Left ventricle myocardium superior (tissue), 1 donor: Measurements from ENCODE around the gene CALD1. TPM values are rescaled to one million over a fixed set of nuclear protein-coding genes. Genes with fewer than 3 reads are reported as not detected.

Experiments used
- ATAC-seq: fragments of 200-7000 bp; cut with Tn5 transposase; one replicate; pipeline ENCODE4 v1.9.1; 2020; ENCODE audit warnings: mild to moderate bottlenecking, moderate library complexity
- DNase-seq: peaks from one replicate; pipeline ENCODE4 v3.0.0-alpha.2; 2020
- intact Hi-C: fragments of 100-400 bp; cut with micrococcal nuclease; formaldehyde crosslinking; loops from one replicate; pipeline ENCODE4 v1.11.0; 2022
- total RNA-seq: library from RNA; stranded (reverse); fragmentation: NEBNext Ultra II Directional; extraction: Animal tissue kit (Norgen Biotek cat#: 25700); gene quantifications from one replicate; pipeline ENCODE4 v1.2.1, GENCODE V29; 2021
- donor health status: DM: no; HTN: yes; CAD: no; lungs with severe emphysema.

CALD1 gene
- total RNA-seq, 1 donor from 2014 or later = 118 TPM

DNA sequence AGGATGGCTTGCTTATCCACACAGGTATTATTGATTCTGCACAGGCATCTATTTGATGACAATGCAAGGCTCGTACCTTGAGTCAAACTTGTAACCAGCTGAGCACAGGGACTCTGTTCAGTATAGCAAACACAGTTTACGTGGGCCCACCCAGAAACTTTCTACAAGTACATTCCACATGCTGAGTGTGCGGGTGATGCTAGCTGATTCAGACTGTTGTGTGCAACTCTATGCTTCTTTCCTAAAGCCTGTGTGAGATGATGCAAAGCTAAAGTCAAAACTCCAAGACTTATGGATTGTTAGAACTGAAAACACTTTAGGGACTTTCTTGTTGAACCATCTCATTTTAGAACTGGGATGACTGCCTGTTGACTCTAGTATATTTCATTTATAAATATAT, 21.5 kb upstream of the CALD1 start:
- intact Hi-C loops = loop anchor here (2.0 kb wide), 1 partner anchor 77 kb away; no protein-coding TSS in a partner anchor
- DNase-seq (no peak), ATAC-seq (no peak)

DNA sequence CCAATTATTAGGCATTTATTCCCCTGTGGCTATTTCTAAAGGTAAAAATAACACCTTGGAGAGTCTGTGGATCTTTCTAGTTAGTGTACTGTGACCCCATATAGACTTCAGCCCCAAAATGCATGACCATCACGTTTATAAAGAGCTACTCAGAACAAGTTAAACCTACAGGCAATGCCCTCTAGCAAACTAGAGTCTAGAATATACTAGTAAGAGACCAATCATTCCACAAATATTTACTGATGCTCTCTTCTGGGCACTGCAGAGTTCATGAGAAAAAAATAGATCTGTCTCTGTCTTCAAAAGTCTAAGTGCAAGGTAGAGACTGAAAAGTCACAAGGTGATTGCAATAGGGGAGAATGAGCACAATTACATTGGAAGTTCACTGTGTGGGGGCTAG, 20.5 kb upstream of the CALD1 start:
- DNase-seq (no peak), ATAC-seq (no peak)
- intact Hi-C loops = no loop called here

DNA sequence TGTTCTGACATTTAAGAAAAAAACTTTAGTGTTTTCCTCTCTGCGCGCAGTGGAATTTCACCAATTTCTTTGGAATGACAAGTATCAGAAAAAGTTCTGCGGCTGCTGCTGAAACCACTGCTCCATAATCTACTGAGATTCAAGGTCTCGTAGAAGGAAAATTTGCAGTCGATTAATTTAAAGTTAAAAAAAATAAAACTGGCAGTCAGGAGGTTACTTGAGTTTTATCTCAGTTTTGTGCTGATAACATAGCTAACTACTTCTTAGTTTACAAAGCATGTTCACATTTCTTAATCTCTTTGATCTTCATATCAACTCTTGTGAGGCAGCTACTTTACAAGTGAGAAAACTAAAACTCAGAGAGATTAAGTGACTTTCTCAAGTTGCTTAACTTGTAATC, 18.2 kb upstream of the CALD1 start:
- ATAC-seq (no peak), DNase-seq (no peak)
- intact Hi-C loops = no loop called here

DNA sequence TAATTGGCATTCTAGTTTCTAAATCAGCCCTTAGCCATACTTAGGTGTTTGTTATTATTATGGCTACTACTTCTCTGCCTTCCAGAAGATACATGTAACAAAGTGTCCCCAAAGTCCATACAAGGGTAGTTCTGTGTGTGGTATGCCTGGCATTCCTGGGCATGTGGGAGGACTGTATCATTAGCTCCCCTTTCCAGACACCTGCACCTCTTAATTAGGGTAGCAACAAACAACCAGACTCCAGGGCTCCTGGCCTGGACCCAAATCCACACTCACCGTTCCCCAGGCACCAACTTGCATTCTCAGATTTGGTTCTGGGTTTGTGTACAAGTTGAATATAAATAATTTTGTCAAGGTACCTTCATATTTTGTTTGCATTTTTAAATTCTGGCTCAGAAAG, 15.5 kb upstream of the CALD1 start:
- peak; percentile 48 for DNase-seq
- ATAC-seq = peak; percentile 72
- intact Hi-C loops = no loop called here

DNA sequence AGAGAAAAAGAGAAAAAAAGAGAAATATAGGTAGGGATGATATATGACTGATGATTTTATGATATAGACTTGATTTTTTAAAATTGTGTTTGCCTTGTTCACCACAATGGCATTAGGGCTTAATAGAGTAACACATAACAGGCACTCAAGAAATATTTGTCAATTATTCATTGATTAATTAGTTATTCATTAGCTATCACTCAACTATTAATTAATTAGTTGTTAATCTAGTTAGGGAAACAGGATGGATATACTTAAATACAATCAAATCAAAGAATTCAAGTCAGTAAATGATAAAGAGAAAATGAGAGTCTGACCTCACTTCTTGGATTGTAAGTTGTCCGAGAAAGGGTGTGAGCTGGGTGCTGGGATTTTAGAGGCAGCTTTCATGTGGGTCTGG, 15.1 kb upstream of the CALD1 start:
- intact Hi-C loops = no loop called here
- ATAC-seq = no peak
- DNase-seq = no peak

DNA sequence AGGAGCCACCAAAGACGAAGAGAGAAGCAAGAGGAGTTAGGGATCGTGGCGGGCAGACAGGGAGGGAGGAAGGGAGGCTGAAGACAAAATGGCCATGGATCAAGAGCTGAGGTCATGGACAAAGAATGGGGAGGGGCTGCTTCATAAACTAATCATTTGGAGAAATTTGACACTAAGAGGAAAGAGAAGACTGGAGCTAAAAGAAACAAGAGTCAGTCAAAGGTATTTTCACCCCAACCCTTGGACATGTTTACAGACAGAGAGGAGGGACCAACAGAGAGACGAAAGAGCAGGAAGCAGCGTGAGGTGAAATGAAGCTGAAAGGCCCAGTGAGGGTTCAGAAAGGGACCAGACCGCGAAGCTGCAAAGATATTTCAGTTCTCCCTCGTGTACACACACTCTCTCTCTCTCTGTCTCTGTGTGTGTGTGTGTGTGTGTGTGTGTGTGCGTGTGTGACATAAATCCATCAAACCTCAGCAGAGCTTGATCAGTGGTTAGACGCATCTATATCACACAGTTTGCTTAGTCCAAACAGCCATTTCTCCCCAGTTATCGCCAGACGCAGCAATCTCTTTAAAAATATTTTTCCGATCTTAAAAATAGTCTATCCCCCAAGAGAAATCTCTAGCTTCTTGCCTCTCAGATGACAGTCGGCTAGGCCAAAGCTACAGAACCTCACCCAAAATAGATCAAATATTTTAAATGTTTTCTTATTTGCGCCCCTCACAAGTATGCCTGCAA, 12.5 kb upstream of the CALD1 start:
- intact Hi-C loops = no loop called here
- DNase-seq = no peak
- ATAC-seq = peak; percentile 56

DNA sequence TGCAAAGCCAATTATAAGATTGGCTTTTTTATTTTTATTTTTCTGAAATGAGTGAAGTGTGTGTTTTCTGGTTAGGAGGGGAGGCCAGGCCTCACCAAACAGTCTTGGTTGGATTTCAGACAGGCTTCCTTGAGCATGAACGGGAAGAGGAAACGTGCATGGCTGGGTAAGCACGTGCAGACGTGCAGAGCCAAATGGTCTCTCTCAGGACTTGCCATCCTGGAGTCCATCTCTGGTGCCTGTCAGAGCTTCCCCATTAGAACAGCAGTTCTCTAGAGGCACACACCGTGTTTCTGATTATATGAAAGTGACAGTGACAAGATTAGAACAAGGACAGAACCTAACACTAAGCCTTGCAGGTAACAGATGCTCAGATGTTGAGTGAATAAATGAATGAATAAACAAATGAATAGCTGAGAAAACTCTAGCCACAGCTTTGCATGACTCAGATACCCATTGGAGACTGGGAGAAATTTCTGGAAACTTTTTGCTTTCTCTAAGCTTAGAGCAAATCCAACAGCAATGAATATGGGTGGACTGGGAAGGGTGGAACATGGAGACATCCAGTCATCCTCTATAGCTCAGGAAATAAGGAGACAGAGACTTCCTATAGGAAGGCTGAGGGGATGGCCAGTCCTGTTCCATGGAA, 11.8 kb upstream of the CALD1 start:
- DNase-seq (no peak), ATAC-seq (peak; percentile 44)
- intact Hi-C loops = no loop called here

DNA sequence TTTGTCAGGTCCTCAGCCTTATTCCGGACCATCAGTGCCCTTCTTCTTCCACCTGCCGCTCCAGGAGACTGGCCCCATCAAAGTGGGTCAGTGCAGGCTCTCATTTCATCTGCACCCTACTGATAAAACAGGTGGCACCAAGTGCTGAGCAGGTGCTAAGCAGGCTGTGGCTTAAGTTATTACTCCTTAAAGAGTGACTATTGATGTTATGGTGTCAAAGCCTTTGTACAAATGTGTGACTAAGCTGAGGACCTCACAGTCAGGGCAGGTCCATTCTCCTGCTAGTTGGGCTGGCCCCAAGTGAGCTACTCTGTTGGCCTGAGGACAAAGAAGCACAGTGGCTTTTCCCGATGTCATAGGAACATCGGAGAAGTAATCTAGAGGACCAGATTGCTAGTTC, 11.2 kb upstream of the CALD1 start:
- DNase-seq = no peak
- intact Hi-C loops = no loop called here
- no peak for ATAC-seq

DNA sequence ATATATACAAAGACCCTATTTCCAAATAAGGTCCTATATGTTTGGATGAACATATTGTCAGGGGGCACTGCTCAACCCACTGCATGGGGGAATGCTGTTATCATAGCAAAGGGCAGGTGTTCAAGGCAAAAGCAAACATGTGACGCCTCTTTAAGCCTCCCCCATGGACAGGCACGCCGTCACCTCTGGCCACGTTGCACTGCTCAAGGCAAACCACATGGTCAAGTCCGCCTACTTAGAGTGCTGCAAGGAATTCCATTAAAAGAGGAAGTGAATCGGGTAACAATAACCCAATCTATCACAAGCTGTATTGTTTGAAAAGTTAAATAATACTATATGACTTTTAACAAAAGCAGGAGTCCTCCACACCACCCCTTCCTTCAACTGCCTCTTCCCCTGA, 8.8 kb upstream of the CALD1 start:
- intact Hi-C loops = loop anchor here (10.0 kb wide), 1 partner anchor 174 kb away; no protein-coding TSS in a partner anchor
- DNase-seq = no peak
- ATAC-seq = no peak

DNA sequence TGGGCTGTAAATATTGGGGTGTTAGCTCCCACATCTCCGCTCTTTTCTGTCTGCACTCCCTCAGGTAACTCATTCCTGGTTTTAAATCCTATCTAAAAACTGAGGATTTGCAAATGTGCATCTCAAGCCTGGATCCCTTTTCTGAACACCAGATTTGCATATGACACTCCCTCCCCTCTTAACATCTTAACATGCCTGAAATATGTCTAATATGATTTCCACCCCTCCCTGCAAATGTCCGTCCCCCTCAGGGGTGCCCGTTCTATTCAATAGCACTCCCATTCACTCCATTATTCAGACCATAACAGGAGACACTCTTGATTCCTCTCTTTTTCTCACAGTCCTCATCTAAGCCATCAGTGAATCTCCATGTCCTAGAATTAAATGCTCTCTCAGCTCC, 8.3 kb upstream of the CALD1 start:
- DNase-seq (no peak), ATAC-seq (no peak)
- intact Hi-C loops = loop anchor here (10.0 kb wide), 1 partner anchor 174 kb away; no protein-coding TSS in a partner anchor

DNA sequence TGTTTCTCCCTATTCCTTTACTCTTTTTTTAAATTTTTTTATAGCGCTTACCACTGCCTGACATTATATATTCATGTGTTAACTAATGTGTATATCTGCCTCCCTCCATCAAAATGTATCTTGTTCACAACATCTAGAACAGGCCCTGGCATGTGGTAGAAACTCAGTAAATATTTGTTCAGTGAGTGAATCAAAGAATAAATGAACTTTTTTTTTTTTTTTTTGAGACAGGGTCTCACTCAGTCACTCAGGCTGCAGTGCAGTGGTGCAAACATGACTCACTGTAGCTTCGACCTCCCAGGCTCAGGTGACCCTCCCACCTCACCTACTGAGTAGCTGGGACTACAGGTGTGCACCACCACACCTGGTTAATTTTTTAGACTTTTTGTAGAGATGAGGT, 7.5 kb upstream of the CALD1 start:
- intact Hi-C loops = loop anchor here (10.0 kb wide), 1 partner anchor 173 kb away; no protein-coding TSS in a partner anchor
- no peak for ATAC-seq
- DNase-seq = no peak

DNA sequence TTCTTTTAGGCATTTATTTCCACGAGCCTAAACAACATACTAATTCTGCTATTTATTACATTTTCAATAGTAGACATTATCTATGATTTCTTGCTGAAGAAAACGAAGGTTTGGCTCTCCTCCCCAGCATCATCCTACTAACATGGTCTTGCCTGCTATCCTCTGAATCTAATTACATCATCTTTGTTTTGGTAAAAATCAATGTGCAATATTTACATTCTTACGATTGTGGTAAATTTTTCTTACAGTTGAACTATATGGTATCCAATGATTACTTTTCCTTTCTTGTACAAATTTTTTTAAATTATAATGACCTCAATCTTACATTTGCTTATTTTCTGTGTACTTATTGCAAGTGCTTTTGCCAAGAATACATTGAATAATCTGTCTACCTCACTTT, 7.0 kb upstream of the CALD1 start:
- no peak for ATAC-seq
- no peak for DNase-seq
- intact Hi-C loops = loop anchor here (10.0 kb wide), 1 partner anchor 172 kb away; no protein-coding TSS in a partner anchor

DNA sequence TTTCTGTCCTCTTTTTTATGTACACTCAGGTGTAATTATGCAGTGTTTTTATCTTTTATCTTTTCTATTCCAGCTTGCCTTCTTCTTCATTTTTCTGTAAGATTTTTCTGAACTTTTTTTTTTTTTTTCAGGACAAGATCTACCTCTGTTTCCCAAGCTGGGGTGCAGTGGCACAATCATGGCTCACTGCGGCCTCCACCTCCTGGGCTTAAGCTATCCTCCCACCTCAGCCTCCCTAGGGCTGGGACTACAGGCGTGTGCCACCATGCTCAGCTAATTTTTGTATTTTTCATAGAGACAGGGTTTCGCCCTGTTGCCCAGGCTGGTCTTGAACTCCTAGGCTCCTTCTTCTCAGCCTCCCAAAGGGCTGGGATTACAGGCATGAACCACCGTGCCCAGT, 6.3 kb upstream of the CALD1 start:
- ATAC-seq (no peak), DNase-seq (no peak)
- intact Hi-C loops = loop anchor here (10.0 kb wide), 1 partner anchor 172 kb away; no protein-coding TSS in a partner anchor

DNA sequence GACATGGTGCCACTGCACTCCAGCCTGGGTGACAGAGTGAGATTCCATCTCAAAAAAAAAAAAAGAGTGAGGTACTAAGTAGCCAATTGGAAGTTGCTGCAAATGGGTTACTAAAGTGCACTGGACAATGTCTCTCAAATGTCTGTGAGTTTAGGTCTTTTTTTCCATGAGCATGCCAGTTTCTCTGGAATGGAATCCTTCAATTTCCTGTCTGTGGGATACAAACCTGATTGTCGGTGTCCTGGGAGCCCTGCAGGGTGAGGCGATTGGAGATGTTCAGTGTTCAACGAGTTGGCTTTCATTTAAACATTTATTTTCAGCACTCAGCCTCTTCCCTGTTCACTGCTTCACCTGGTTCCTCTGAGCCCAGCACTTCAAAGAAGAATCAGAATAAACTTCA, 5.3 kb upstream of the CALD1 start:
- DNase-seq (no peak), ATAC-seq (no peak)
- intact Hi-C loops = loop anchor here (10.0 kb wide), 1 partner anchor 171 kb away; no protein-coding TSS in a partner anchor

DNA sequence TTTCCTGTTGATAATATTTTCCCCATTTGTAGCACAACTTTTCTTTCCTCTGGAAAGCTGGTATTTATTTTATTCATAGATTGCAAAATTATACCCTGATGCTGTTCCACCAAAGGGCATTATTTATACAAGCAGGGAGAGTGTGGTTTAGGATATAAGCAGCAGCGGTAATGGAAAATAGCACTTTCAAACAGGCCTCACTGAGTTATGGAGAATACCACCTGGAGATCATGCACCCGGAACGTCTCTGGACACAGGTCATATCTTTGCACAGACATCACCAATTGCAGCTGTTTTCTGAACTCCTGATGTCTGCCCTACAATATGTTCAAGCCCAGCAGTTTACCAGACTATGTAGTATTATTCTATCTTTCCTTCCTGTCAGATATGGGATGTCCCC, 2.0 kb upstream of the CALD1 start:
- ATAC-seq (no peak), DNase-seq (no peak)
- intact Hi-C loops = loop anchor here (10.0 kb wide), 1 partner anchor 167 kb away; no protein-coding TSS in a partner anchor

DNA sequence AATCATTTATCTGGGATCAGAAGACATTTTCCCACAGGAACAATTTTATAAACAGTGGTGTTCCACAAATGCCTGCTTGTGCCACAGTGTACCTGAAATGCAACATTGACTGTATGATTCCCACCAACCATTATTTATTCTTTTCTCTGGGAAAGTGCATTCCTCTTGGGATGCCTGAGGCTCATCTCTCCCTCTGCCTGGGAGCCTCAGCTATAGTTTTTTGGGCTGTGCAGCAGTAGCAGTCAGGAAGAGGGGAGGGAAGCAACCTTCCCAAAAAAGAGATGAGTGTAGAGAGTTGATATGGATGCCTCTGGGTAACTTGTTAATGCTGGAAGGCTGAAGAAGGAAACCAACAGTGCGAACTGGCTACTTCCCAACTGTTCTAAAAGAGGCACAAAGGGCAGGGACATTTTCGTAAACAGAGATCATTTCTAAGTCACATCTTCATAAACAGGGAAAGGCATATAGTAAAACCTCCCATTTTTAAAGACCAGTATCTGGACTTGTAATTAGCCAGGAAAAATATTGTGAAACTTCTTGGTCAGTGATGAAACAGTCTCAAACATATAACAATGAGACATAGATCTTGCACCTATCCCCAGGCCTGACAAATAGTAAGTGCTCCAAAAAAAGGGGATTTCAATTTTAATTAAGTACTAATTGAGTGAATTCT, 1.4 kb upstream of the CALD1 start:
- DNase-seq (no peak), ATAC-seq (peak; percentile 15)
- intact Hi-C loops = loop anchor here (10.0 kb wide), 1 partner anchor 167 kb away; no protein-coding TSS in a partner anchor

DNA sequence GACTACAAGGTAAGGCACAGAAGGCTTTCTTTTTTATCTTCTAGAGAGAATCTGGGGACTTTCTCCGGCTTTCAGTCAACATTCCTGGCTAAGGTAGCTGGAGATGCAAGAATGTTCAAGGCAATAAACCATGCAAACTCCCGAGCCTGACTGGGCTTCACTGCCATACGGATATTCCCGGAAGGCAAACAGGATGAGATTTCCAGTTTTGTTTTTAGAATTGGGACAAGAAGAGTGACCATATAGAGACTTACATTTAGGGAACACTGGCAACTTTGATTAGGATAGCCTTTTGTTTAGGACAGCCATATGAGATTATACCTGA, 269 bp downstream of the CALD1 start:
- intact Hi-C loops = loop anchor here (10.0 kb wide), 2 partner anchors 105 to 165 kb away; no protein-coding TSS in a partner anchor
- peak; percentile 28 for ATAC-seq
- no peak for DNase-seq

DNA sequence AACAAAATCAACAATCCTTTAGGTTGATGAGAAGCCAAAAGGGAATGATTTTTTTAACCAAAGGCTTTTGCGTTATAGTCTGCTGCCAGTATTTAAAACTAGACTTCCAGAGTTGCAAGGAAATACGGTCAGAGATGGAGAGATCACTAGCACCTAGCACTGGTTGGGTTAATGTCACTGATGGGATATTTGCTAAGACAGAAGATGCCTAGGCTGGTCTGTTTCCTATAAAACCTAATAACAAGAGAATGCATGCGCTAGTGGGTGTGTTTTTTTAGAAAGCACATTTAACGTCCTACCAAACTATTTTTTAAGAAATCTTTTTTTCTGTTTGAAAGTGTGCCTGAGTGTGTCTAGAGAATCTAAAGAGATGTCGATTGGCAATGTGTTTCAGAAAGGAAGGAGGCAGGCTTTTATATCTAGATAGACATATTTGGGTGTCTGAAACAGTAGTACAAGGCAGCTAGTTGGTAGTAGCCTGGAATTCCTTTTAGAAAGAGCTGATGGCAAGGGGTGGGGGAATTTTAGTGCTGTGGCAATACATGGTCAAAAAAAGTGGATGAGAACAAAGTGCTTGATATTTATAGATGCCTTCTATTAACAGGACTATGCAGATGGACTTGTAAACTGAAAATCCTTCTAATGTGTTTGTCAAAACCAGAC, 863 bp downstream of the CALD1 start:
- DNase-seq = no peak
- intact Hi-C loops = loop anchor here (10.0 kb wide), 1 partner anchor 105 kb away; no protein-coding TSS in a partner anchor
- peak; percentile 50 for ATAC-seq

DNA sequence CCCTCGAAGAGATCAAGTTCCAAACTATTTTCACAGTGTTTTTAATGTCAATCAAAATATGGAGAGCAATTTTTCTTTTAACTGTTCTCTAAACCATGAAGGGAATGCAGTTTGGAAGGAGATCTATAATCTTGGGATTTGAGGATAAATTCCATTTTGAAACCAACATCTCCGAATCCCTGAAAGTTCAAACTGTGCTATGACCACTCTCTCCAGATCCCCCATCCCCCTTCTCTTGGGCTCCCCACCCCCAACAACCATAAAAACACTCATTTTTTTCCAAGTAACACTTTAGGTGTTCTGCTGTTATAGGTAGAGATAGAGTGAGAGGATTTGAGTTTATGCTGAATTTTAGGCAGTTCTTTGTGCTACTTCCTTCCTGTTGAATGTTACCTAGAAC, 1.7 kb downstream of the CALD1 start:
- intact Hi-C loops = loop anchor here (10.0 kb wide), 1 partner anchor 104 kb away; no protein-coding TSS in a partner anchor
- ATAC-seq = no peak
- DNase-seq = no peak
